HepG2 (cell line): ENCODE data around the gene NEUROD4. TPM values are rescaled to one million over a fixed set of nuclear protein-coding genes. Genes with fewer than 3 reads are reported as not detected.

ENCODE experiments used
- ATAC-seq: fragments of 200-7000 bp; cut with Tn5 transposase; 3 replicates; pipeline ENCODE4 v1.9.1; 2020; ENCODE audit warnings: mild to moderate bottlenecking, moderate library complexity
- Bru-seq: library from RNA; stranded (reverse); fragments of 400-500 nt; gene quantifications from one replicate; lab custom pipeline; 2021; lab: Mats Ljungman, UMichigan
- BruChase-seq, 2 experiments: library from RNA; stranded (reverse); fragments of 400-500 nt; gene quantifications; one replicate each; lab custom pipeline; 2021; lab: Mats Ljungman, UMichigan
- BruUV-seq: library from RNA; stranded (reverse); fragments of 400-500 nt; replicated peaks from 2 replicates; lab custom pipeline; 2021; lab: Mats Ljungman, UMichigan
- CTCF ChIA-PET: fragments of 300-600 bp; formaldehyde crosslinking; extraction: SDS; loops from one replicate; lab custom pipeline; 2021; ENCODE audit warnings: low total read pairs, inconsistent platforms, low intra/inter-chr PET ratio; lab: Yijun Ruan, JAX
- POLR2A ChIA-PET: fragments of 350-600 bp; sonication (Branson Sonifier 250); formaldehyde crosslinking; loops from one replicate; lab custom pipeline; 2020; ENCODE audit warnings: antibody characterized with exemption, inconsistent platforms; lab: Yijun Ruan, JAX
- DNase-seq: peaks from one replicate; pipeline ENCODE4 v3.0.0-alpha.2; 2015; ENCODE audit warnings: low spot score
- FAIRE-seq: peaks from 3 replicates; lab custom pipeline; 2011; peaks lifted over from hg19 to GRCh38; lab: Jason Lieb, UNC
- H2AFZ ChIP-seq: one replicate; pipeline ENCODE4 v1.6.1; 2011; ENCODE audit warnings: low read length, inconsistent platforms
- H3K27ac ChIP-seq: fragments of 300-600 bp; 3 replicates; pipeline ENCODE4 v1.8.0; 2011; ENCODE audit warnings: mixed run types, mild to moderate bottlenecking, mixed read lengths, low read length, inconsistent platforms; ENCODE audit not compliant: insufficient read depth; ENCODE audit errors: extremely low read length
- H3K27me3 ChIP-seq, 2 experiments: fragments of 200-600 bp in 1 of 2; 2 replicates in 1 of 2; 3 replicates in 1 of 2; pipeline versions ENCODE4 v1.6.0 to v1.8.0; 2011; ENCODE audit warnings: low read length in 2 of 2, mild to moderate bottlenecking in 2 of 2, moderate library complexity in 2 of 2, inconsistent platforms in 1 of 2; ENCODE audit not compliant: insufficient read depth in 2 of 2, control insufficient read depth in 1 of 2
- H3K36me3 ChIP-seq, 2 experiments: fragments of 200-600 bp in 1 of 2; replicated peaks in 1 of 2; 2 replicates in 1 of 2; 3 replicates in 1 of 2; pipeline versions ENCODE4 v1.5.1 to v1.8.0; 2011; ENCODE audit warnings: low read length in 2 of 2, inconsistent platforms in 1 of 2; ENCODE audit not compliant: insufficient read depth in 2 of 2, control insufficient read depth in 1 of 2
- H3K4me1 ChIP-seq: 2 replicates; pipeline ENCODE4 v1.5.1; 2012; ENCODE audit warnings: low read length, inconsistent platforms; ENCODE audit not compliant: insufficient read depth
- H3K4me2 ChIP-seq: 2 replicates; pipeline ENCODE4 v1.6.0; 2011; ENCODE audit warnings: low read depth, low read length, inconsistent platforms
- H3K4me3 ChIP-seq, 3 experiments: fragments of 200-600 bp in 1 of 3; sonication (generic), shearing (Covaris generic) in 1 of 3; replicated peaks in 1 of 3; 2 replicates each; pipeline ENCODE4 v1.5.1; 2011 to 2016; ENCODE audit warnings: low read length in 3 of 3, inconsistent platforms in 2 of 3, low read depth in 2 of 3, mild to moderate bottlenecking in 2 of 3, control low read depth in 1 of 3, mixed read lengths in 1 of 3; ENCODE audit not compliant: insufficient read depth in 1 of 3
- H3K79me2 ChIP-seq: one replicate; pipeline ENCODE4 v1.6.1; 2011; ENCODE audit warnings: low read length, inconsistent platforms; ENCODE audit not compliant: insufficient read depth
- H3K9ac ChIP-seq: 2 replicates; pipeline ENCODE4 v1.6.0; 2011; ENCODE audit warnings: mild to moderate bottlenecking, low read depth, low read length, inconsistent platforms; ENCODE audit not compliant: insufficient read depth
- H3K9me3 ChIP-seq: 2 replicates; pipeline ENCODE4 v1.5.1; 2012; ENCODE audit warnings: mild to moderate bottlenecking, low read length
- H4K20me1 ChIP-seq: 2 replicates; pipeline ENCODE4 v1.6.0; 2011; ENCODE audit warnings: inconsistent platforms, mild to moderate bottlenecking, low read length, moderate library complexity; ENCODE audit not compliant: insufficient read depth
- BORCS8-MEF2B ChIP-seq: sonication (generic); formaldehyde crosslinking; IDR thresholded peaks from 2 replicates; pipeline ENCODE4 v1.8.0; 2022; ENCODE audit warnings: mild to moderate bottlenecking, missing genetic modification reagents
- EHMT2 ChIP-seq: fragments of 200-600 bp; sonication (generic); IDR thresholded peaks from 2 replicates; pipeline ENCODE4 v1.7.0; 2017; ENCODE audit warnings: antibody characterized with exemption, low read depth, low read length, borderline replicate concordance
- HCFC1 ChIP-seq: fragments of 150-350 bp; IDR thresholded peaks from 2 replicates; pipeline ENCODE4 v1.6.1; 2014; ENCODE audit warnings: low read depth, low read length
- MIER2 ChIP-seq: IDR thresholded peaks from 2 replicates; pipeline ENCODE4 v1.6.1; 2016; ENCODE audit warnings: missing biosample characterization, missing genetic modification reagents
- MXI1 ChIP-seq: IDR thresholded peaks from 3 replicates; pipeline ENCODE4 v1.6.1; 2012; ENCODE audit warnings: low read depth, low read length, inconsistent platforms, borderline replicate concordance
- REST ChIP-seq, 2 experiments: IDR thresholded peaks; 2 replicates each; pipeline ENCODE4 v1.6.1; 2011 to 2012; ENCODE audit warnings: low read length in 2 of 2, borderline replicate concordance in 1 of 2, low read depth in 1 of 2, mild to moderate bottlenecking in 1 of 2, moderate library complexity in 1 of 2
- SALL1 ChIP-seq: sonication (generic); formaldehyde crosslinking; IDR thresholded peaks from 2 replicates; pipeline ENCODE4 v1.8.0; 2022; ENCODE audit warnings: mild to moderate bottlenecking, missing genetic modification reagents
- SETDB1 ChIP-seq: sonication (generic); formaldehyde crosslinking; IDR thresholded peaks from 2 replicates; pipeline ENCODE4 v1.5.1; 2020; ENCODE audit warnings: missing genetic modification reagents, mild to moderate bottlenecking, borderline replicate concordance
- TFAP4 ChIP-seq: sonication (generic); IDR thresholded peaks from 2 replicates; pipeline ENCODE4 v1.6.1; 2016; ENCODE audit warnings: low read depth, borderline replicate concordance
- ZNF607 ChIP-seq: sonication (generic); formaldehyde crosslinking; IDR thresholded peaks from 2 replicates; pipeline ENCODE4 v1.5.1; 2020; ENCODE audit warnings: missing genetic modification reagents, mild to moderate bottlenecking, borderline replicate concordance
- WGBS: methylation state at CpG from one replicate; pipeline ENCODE4 v1.1.6; 2017; ENCODE audit warnings: low lambda C conversion rate; 5-methylcytosine and 5-hydroxymethylcytosine counted together
- in situ Hi-C: cut with HindIII; loops from 2 replicates; pipeline ENCODE4 v1.10.0; 2017; ENCODE audit warnings: low pct_unique_long_range_greater_than_20kb; ENCODE audit not compliant: extremely low pct_ligation_motif_present
- intact Hi-C: fragments of 100-400 bp; cut with micrococcal nuclease; formaldehyde crosslinking; loops from one replicate; pipeline ENCODE4 v1.10.0; 2022; ENCODE audit not compliant: unreplicated experiment
- long read RNA-seq, 2 experiments: library from RNA in 1 of 2; library from polyadenylated mRNA in 1 of 2; stranded (forward) in 1 of 2; unstranded in 1 of 2; transcript quantifications; one replicate each; pipeline ENCODE4 v2.0.0, GENCODE V29; 2019 to 2022
- polyA minus RNA-seq, 3 experiments: library from RNA; depleted of rRNA, polyadenylated mRNA; stranded (reverse); fragments of >200 nt; gene quantifications; 2 replicates each; pipeline ENCODE4 v1.2.3, GENCODE V29; 2011; ENCODE audit warnings: low replicate concordance in 1 of 3
- polyA plus RNA-seq, 8 experiments: library from polyadenylated mRNA; depleted of rRNA in 3 of 8; stranded (reverse) in 7 of 8; unstranded in 1 of 8; fragments of >200 nt; fragmentation: Illumina TruSeq in 4 of 8; extraction: Trizol in 4 of 8; gene quantifications; 2 replicates each; pipeline versions ENCODE4 v1.2.1 to v1.2.3, GENCODE V29; 2011 to 2016; ENCODE audit warnings: low read depth in 4 of 8, missing spikeins in 1 of 8, mixed read lengths in 1 of 8; ENCODE audit not compliant: insufficient read depth in 1 of 8
- total RNA-seq, 5 experiments: library from RNA; depleted of rRNA; stranded (reverse); fragments of >200 nt; fragmentation: Illumina TruSeq; extraction: Trizol; gene quantifications; 2 replicates each; pipeline ENCODE4 v1.2.3, GENCODE V29; 2016; ENCODE audit warnings: low read depth in 1 of 5

The NEUROD4 gene
- not detected in 2 replicates for total RNA-seq (2016; rRNA removed; fragmentation: Illumina TruSeq; extraction: Trizol)
- not detected in 2 replicates for total RNA-seq (2016; cell fraction: cytosol; rRNA removed; fragmentation: Illumina TruSeq; extraction: Trizol; ENCODE audit: low read depth)
- not detected in 2 replicates for total RNA-seq (2016; cell fraction: insoluble cytoplasmic fraction; rRNA removed; fragmentation: Illumina TruSeq; extraction: Trizol)
- not detected in 2 replicates for total RNA-seq (2016; cell fraction: membrane; rRNA removed; fragmentation: Illumina TruSeq; extraction: Trizol)
- not detected in 2 replicates for total RNA-seq (2016; cell fraction: nucleus; rRNA removed; fragmentation: Illumina TruSeq; extraction: Trizol)
- polyA plus RNA-seq (2011; rRNA removed), result not detected in 2 replicates
- not detected in 2 replicates for polyA plus RNA-seq (2011; cell fraction: cytosol; rRNA removed)
- not detected in 2 replicates for polyA plus RNA-seq (2011; cell fraction: nucleus; rRNA removed)
- not detected in 2 replicates for polyA plus RNA-seq (2012)
- polyA plus RNA-seq (2016; cell fraction: cytosol; fragmentation: Illumina TruSeq; extraction: Trizol; ENCODE audit: low read depth), result not detected in 2 replicates
- not detected in 2 replicates for polyA plus RNA-seq (2016; cell fraction: insoluble cytoplasmic fraction; fragmentation: Illumina TruSeq; extraction: Trizol; ENCODE audit: low read depth)
- not detected in 2 replicates for polyA plus RNA-seq (2016; cell fraction: membrane; fragmentation: Illumina TruSeq; extraction: Trizol; ENCODE audit: low read depth)
- not detected in 2 replicates for polyA plus RNA-seq (2016; cell fraction: nucleus; fragmentation: Illumina TruSeq; extraction: Trizol; ENCODE audit: insufficient read depth, low read depth)
- not detected in 2 replicates for polyA minus RNA-seq (2011; rRNA and poly(A)+ RNA removed; ENCODE audit: low replicate concordance)
- not detected in 2 replicates for polyA minus RNA-seq (2011; cell fraction: cytosol; rRNA and poly(A)+ RNA removed)
- not detected in 2 replicates for polyA minus RNA-seq (2011; cell fraction: nucleus; rRNA and poly(A)+ RNA removed)
- not detected for Bru-seq, nascent RNA
- not detected for BruChase-seq, experiment 1, labeled RNA remaining after a 6-hour chase
- BruChase-seq, experiment 2, labeled RNA remaining after a 2-hour chase, result not detected
- long read RNA-seq, experiment 1, result 0 reads
- long read RNA-seq, experiment 2, result 0 reads

DNA sequence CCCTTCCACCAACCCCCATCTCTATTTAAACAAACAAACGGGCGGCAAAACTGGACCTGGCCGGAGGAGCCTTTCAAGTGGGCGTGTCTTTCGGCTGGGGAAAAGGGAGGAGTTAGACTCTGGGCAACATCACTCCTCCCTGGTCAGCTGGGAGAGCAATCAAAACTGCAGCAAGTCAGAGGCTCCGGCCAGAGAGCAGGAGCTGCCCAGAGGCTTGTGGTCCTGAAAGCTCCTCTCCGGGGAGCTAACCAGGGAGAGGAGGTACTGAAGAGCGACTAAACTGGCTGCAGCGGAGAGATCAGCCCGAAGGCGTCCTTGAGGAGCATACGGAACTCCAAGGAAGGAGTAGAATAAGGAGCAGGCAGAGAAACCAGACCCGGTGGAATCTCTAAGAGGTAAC is at the start of gene NEUROD4:
NEUROD4 (plus strand) TSS at position 191 of the 400 bp plus-strand sequence. CDS start 6,466 bp downstream, outside the sequence.
- DNase-seq, result peak; percentile 30
- no peak within 1 kb of the TSS for H3K4me2 ChIP-seq
- in situ Hi-C loops, result no loop called here
- H3K27me3 ChIP-seq, result no peaks in the 10 kb centered on the region
- H3K27ac ChIP-seq, result no peak within 1 kb of the TSS
- H3K9ac ChIP-seq, result no peak within 1 kb of the TSS
- no peak for FAIRE-seq
- peak; percentile 80 for ATAC-seq
- no peaks in the 10 kb centered on the region for H3K79me2 ChIP-seq
- H3K4me1 ChIP-seq, result no peaks in the 10 kb centered on the region
- no peaks in the 10 kb centered on the region for H3K36me3 ChIP-seq
- H2AFZ ChIP-seq, result no peak within 1 kb of the TSS
- BruUV-seq, result no TSS peak
- H3K4me3 ChIP-seq, result no peak within 1 kb of the TSS
- H4K20me1 ChIP-seq, result no peaks in the 10 kb centered on the region
- TF ChIP-seq MIER2 (CRISPR knock-in tag) (peak; percentile 97), SETDB1 (no peak), EHMT2 (peak; percentile 84; the same call in 1 of the 2 replicates), SALL1 (CRISPR knock-in tag) (peak; percentile 67; the same call in 1 of the 2 replicates), MXI1 (no peak), TFAP4 (peak; percentile 25; the same call in 1 of the 2 replicates), BORCS8-MEF2B (CRISPR knock-in tag) (no peak), ZNF607 (0 out of 2 replicates have a peak, but pooled peaks have one; percentile 45), REST (IDR thresholded peaks at IDR 0.05; ENCODE audit: borderline replicate concordance in 1 of 2, low read depth in 1 of 2, low read length in 2 of 2) (peak; percentile 62 to 94), HCFC1 (no peak)
- TF ChIP-seq, all 625 proteins: peak for 6
- ChIA-PET POLR2A (no interaction called here), CTCF (no interaction called here)
- H3K9me3 ChIP-seq, result no peaks in the 10 kb centered on the region
- intact Hi-C loops, result no loop called here
- 8% methylated on average over 13 of the region's 13 CpGs for WGBS
